Measurements from ENCODE around the gene DNAH11.

DNA sequence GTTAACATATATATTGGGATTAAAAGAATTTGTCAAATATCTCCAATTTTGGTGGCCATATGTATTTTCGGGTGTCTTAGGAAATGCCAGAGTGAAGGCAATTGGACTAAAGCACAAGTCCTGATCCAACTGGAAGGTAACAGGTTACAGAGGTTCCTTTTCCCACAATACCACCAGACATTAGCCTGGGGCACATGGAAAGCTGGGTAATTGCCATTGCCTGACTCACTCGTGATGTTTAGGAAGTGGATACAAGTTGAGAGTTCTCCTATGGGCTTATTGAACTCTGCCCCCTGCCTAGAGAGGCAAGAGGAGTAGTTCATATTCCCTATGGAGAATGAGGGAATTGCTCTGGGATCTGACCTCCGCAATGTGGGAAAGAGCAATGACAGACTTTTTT lies 5.7 kb downstream of the DNAH11 start:
- TF ChIP-seq, protein P1, sequence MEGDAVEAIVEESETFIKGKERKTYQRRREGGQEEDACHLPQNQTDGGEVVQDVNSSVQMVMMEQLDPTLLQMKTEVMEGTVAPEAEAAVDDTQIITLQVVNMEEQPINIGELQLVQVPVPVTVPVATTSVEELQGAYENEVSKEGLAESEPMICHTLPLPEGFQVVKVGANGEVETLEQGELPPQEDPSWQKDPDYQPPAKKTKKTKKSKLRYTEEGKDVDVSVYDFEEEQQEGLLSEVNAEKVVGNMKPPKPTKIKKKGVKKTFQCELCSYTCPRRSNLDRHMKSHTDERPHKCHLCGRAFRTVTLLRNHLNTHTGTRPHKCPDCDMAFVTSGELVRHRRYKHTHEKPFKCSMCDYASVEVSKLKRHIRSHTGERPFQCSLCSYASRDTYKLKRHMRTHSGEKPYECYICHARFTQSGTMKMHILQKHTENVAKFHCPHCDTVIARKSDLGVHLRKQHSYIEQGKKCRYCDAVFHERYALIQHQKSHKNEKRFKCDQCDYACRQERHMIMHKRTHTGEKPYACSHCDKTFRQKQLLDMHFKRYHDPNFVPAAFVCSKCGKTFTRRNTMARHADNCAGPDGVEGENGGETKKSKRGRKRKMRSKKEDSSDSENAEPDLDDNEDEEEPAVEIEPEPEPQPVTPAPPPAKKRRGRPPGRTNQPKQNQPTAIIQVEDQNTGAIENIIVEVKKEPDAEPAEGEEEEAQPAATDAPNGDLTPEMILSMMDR (IDR thresholded peaks at IDR 0.05), result no peak
- TF ChIP-seq POLR2AphosphoS5 (IDR thresholded peaks at IDR 0.05), result no peak
